Measurements from ENCODE around the gene WNT6.

The WNT6 gene

GRCh38 chr2:218894151-218894879 is 34.7 kb downstream of the WNT6 start:
- FAIRE-seq: no peak

GRCh38 chr2:218894880-218895157 is 35.2 kb downstream of the WNT6 start:
- no peak for FAIRE-seq

GRCh38 chr2:218895326-218895725 is 35.7 kb downstream of the WNT6 start:
- FAIRE-seq: no peak

GRCh38 chr2:218895759-218896500 is 36.3 kb downstream of the WNT6 start:
- FAIRE-seq: no peak

GRCh38 chr2:218896501-218897393 is 37.1 kb downstream of the WNT6 start:
- no peak for FAIRE-seq

GRCh38 chr2:218897394-218898108 is 37.9 kb downstream of the WNT6 start:
- FAIRE-seq: no peak

- no peak for FAIRE-seq
Observed at GRCh38 chr2:218898109-218898878, 38.7 kb downstream of the WNT6 start.

- FAIRE-seq: no peak
Observed at GRCh38 chr2:218899147-218899546, 39.5 kb downstream of the WNT6 start.

GRCh38 chr2:218902427-218902826 is 42.8 kb downstream of the WNT6 start:
- FAIRE-seq: no peak

GRCh38 chr2:218904176-218904575 is 44.6 kb downstream of the WNT6 start:
- FAIRE-seq: no peak

- no peak for FAIRE-seq
Observed at GRCh38 chr2:218908721-218909619, 49.4 kb downstream of the WNT6 start.

GRCh38 chr2:218910741-218911140 is 51.1 kb downstream of the WNT6 start:
- no peak for FAIRE-seq

- no peak for FAIRE-seq
Observed at GRCh38 chr2:218920504-218920903, 60.9 kb downstream of the WNT6 start.
